Muscle layer of colon (tissue), 2 donors: ENCODE results near the gene TMEM190.

Source experiments
- H3K27ac ChIP-seq: one replicate; pipeline ENCODE4 v1.7.0; 2013; ENCODE audit warnings: low read depth, mild to moderate bottlenecking, low read length, moderate library complexity
- H3K27me3 ChIP-seq, 2 donors: one replicate each; pipeline ENCODE4 v1.7.0; 2013; ENCODE audit warnings: low read length in 2 of 2, mild to moderate bottlenecking in 2 of 2; ENCODE audit not compliant: insufficient read depth in 2 of 2, control insufficient read depth in 1 of 2
- H3K36me3 ChIP-seq: one replicate; pipeline ENCODE4 v1.7.0; 2013; ENCODE audit warnings: mild to moderate bottlenecking, low read length; ENCODE audit not compliant: insufficient read depth
- H3K4me1 ChIP-seq: one replicate; pipeline ENCODE4 v1.7.0; 2013; ENCODE audit warnings: mild to moderate bottlenecking, low read length; ENCODE audit not compliant: insufficient read depth
- H3K4me3 ChIP-seq, 2 donors: one replicate each; pipeline ENCODE4 v1.7.0; 2013; ENCODE audit warnings: low read length in 2 of 2, low read depth in 1 of 2, mild to moderate bottlenecking in 1 of 2, moderate library complexity in 1 of 2
- H3K9ac ChIP-seq: one replicate; pipeline ENCODE4 v1.7.0; 2013; ENCODE audit warnings: low read length
- H3K9me3 ChIP-seq: one replicate; pipeline ENCODE4 v1.7.0; 2013; ENCODE audit warnings: mild to moderate bottlenecking, low read length
- donor health status: abdominal sarcoma.
- donor health status: Adenocarcinoma of cecum.

The TMEM190 gene

GRCh38 chr19:55344444-55344843 lies 32.2 kb upstream of the TMEM190 start:
- no peaks in the 10 kb centered on the region for H3K9me3 ChIP-seq
- no peaks in the 10 kb centered on the region for H3K27me3 ChIP-seq
- H3K27ac ChIP-seq, result no peak overlapping the region
- peaks cover 11% of the 10 kb centered on the region for H3K4me1 ChIP-seq
- no peak overlapping the region for H3K9ac ChIP-seq
- H3K36me3 ChIP-seq, result peaks cover 16% of the 10 kb centered on the region
- no peak overlapping the region for H3K4me3 ChIP-seq

- H3K4me3 ChIP-seq, result no peak overlapping the region
- no peak overlapping the region for H3K27ac ChIP-seq
- H3K36me3 ChIP-seq, result peaks cover 16% of the 10 kb centered on the region
- H3K27me3 ChIP-seq, result no peaks in the 10 kb centered on the region
- H3K9me3 ChIP-seq, result no peaks in the 10 kb centered on the region
- H3K4me1 ChIP-seq, result peaks cover 11% of the 10 kb centered on the region
- H3K9ac ChIP-seq, result no peak overlapping the region
Measured at GRCh38 chr19:55345101-55345817, 31.4 kb upstream of the TMEM190 start.

- peaks cover 1 to 3% of the 10 kb centered on the region in 2 donors for H3K27me3 ChIP-seq
- peaks cover 16% of the 10 kb centered on the region for H3K36me3 ChIP-seq
- no peak overlapping the region for H3K27ac ChIP-seq
- no peak overlapping the region for H3K9ac ChIP-seq
- H3K4me3 ChIP-seq, result no peak overlapping the region
- H3K4me1 ChIP-seq, result peaks cover 5% of the 10 kb centered on the region
- H3K9me3 ChIP-seq, result no peaks in the 10 kb centered on the region
Measured at GRCh38 chr19:55345818-55346724, 30.6 kb upstream of the TMEM190 start.

- H3K9ac ChIP-seq, result no peak overlapping the region
- no peak overlapping the region for H3K27ac ChIP-seq
- no peaks in the 10 kb centered on the region for H3K4me1 ChIP-seq
- no peak overlapping the region for H3K4me3 ChIP-seq
- H3K27me3 ChIP-seq, result peaks cover 9 to 11% of the 10 kb centered on the region in 2 donors
- peaks cover 16% of the 10 kb centered on the region for H3K36me3 ChIP-seq
- no peaks in the 10 kb centered on the region for H3K9me3 ChIP-seq
Measured at GRCh38 chr19:55346725-55347441, 29.7 kb upstream of the TMEM190 start.

- Histone ChIP-seq H3K36me3 (peaks cover 13% of the 10 kb centered on the region), H3K9me3 (no peaks in the 10 kb centered on the region), H3K9ac (no peak overlapping the region), H3K27me3 (peaks cover 16 to 17% of the 10 kb centered on the region in 2 donors), H3K4me1 (no peaks in the 10 kb centered on the region), H3K4me3 (no peak overlapping the region), H3K27ac (no peak overlapping the region)
Measured at GRCh38 chr19:55347442-55348009, 29.1 kb upstream of the TMEM190 start.

GRCh38 chr19:55348317-55349034 lies 28.1 kb upstream of the TMEM190 start:
- H3K27ac ChIP-seq, result no peak overlapping the region
- peaks cover 25 to 27% of the 10 kb centered on the region in 2 donors for H3K27me3 ChIP-seq
- H3K9me3 ChIP-seq, result no peaks in the 10 kb centered on the region
- H3K4me3 ChIP-seq, result no peak overlapping the region
- H3K9ac ChIP-seq, result no peak overlapping the region
- peaks cover 5% of the 10 kb centered on the region for H3K4me1 ChIP-seq
- H3K36me3 ChIP-seq, result peaks cover 4% of the 10 kb centered on the region

- H3K4me3 ChIP-seq, result no peak overlapping the region
- no peak overlapping the region for H3K9ac ChIP-seq
- no peak overlapping the region for H3K27ac ChIP-seq
- peaks cover 29 to 48% of the 10 kb centered on the region in 2 donors for H3K27me3 ChIP-seq
- H3K36me3 ChIP-seq, result no peaks in the 10 kb centered on the region
- H3K9me3 ChIP-seq, result no peaks in the 10 kb centered on the region
- H3K4me1 ChIP-seq, result peaks cover 8% of the 10 kb centered on the region
Measured at GRCh38 chr19:55350620-55351315, 25.9 kb upstream of the TMEM190 start.

- peaks cover 8% of the 10 kb centered on the region for H3K4me1 ChIP-seq
- no peaks in the 10 kb centered on the region for H3K36me3 ChIP-seq
- H3K9ac ChIP-seq, result no peak overlapping the region
- no peaks in the 10 kb centered on the region for H3K9me3 ChIP-seq
- no peak overlapping the region for H3K27ac ChIP-seq
- peaks cover 29 to 51% of the 10 kb centered on the region in 2 donors for H3K27me3 ChIP-seq
- H3K4me3 ChIP-seq, result no peak overlapping the region
Measured at GRCh38 chr19:55352040-55352439, 24.6 kb upstream of the TMEM190 start.

- H3K27me3 ChIP-seq, result peaks cover 29 to 51% of the 10 kb centered on the region in 2 donors
- no peak overlapping the region for H3K9ac ChIP-seq
Measured at GRCh38 chr19:55352549-55353145, 24.0 kb upstream of the TMEM190 start.

GRCh38 chr19:55353356-55353802 lies 23.2 kb upstream of the TMEM190 start:
- Histone ChIP-seq H3K36me3 (no peaks in the 10 kb centered on the region), H3K9me3 (no peaks in the 10 kb centered on the region), H3K27ac (no peak overlapping the region), H3K27me3 (peaks cover 29 to 51% of the 10 kb centered on the region in 2 donors), H3K9ac (no peak overlapping the region), H3K4me1 (peaks cover 8% of the 10 kb centered on the region), H3K4me3 (peak overlapping the region in 1 of 2 donors; percentile 14)

More at GRCh38 chr19:55352549-55353145, 24.0 kb upstream of the TMEM190 start:
- Histone ChIP-seq H3K9me3 (no peaks in the 10 kb centered on the region), H3K27ac (no peak overlapping the region), H3K36me3 (no peaks in the 10 kb centered on the region), H3K4me3 (no peak overlapping the region), H3K4me1 (peaks cover 8% of the 10 kb centered on the region)
